ENCODE data around the gene DENND5A. TPM values are rescaled to one million over a fixed set of nuclear protein-coding genes. Genes with fewer than 3 reads are reported as not detected.
A peak's percentile ranks its signal among the peaks of the same experiment; 100 is the strongest.

DENND5A gene
- total RNA-seq, 1 donor from 2014 or later = 122 TPM

- DNase-seq (ENCODE audit: extremely low spot score, unreplicated experiment) = peak; percentile 23
- TF ChIP-seq CTCF (IDR thresholded peaks at IDR 0.05) = no peak
- H3K36me3 Mint-ChIP-seq (ENCODE audit: unreplicated experiment) = no peaks in the 10 kb centered on the region
- H3K9me3 Mint-ChIP-seq (ENCODE audit: unreplicated experiment) = no peaks in the 10 kb centered on the region
- no peak overlapping the region for H3K4me3 Mint-ChIP-seq (ENCODE audit: unreplicated experiment)
- no peak overlapping the region for H3K27ac Mint-ChIP-seq (ENCODE audit: unreplicated experiment)
- H3K27me3 Mint-ChIP-seq (ENCODE audit: unreplicated experiment) = no peaks in the 10 kb centered on the region
- peaks cover 6% of the 10 kb centered on the region for H3K4me1 Mint-ChIP-seq (ENCODE audit: unreplicated experiment)
Observed at GRCh38 chr11:9273376-9274336, 8.5 kb upstream of the DENND5A start.

GRCh38 chr11:9269492-9270013 lies 4.4 kb upstream of the DENND5A start:
- no peaks in the 10 kb centered on the region for H3K9me3 Mint-ChIP-seq (ENCODE audit: unreplicated experiment)
- no peak overlapping the region for H3K4me3 Mint-ChIP-seq (ENCODE audit: unreplicated experiment)
- H3K36me3 Mint-ChIP-seq (ENCODE audit: unreplicated experiment) = no peaks in the 10 kb centered on the region
- no peak overlapping the region for H3K27ac Mint-ChIP-seq (ENCODE audit: unreplicated experiment)
- TF ChIP-seq CTCF (IDR thresholded peaks at IDR 0.05) = no peak
- peaks cover 13% of the 10 kb centered on the region for H3K4me1 Mint-ChIP-seq (ENCODE audit: unreplicated experiment)
- no peak for DNase-seq (ENCODE audit: extremely low spot score, unreplicated experiment)
- no peaks in the 10 kb centered on the region for H3K27me3 Mint-ChIP-seq (ENCODE audit: unreplicated experiment)

GRCh38 chr11:9267680-9268079 lies 2.5 kb upstream of the DENND5A start:
- DNase-seq (ENCODE audit: extremely low spot score, unreplicated experiment) = no peak
- H3K9me3 Mint-ChIP-seq (ENCODE audit: unreplicated experiment) = no peaks in the 10 kb centered on the region
- H3K27ac Mint-ChIP-seq (ENCODE audit: unreplicated experiment) = peak overlapping the region; percentile 6
- peaks cover 24% of the 10 kb centered on the region for H3K4me1 Mint-ChIP-seq (ENCODE audit: unreplicated experiment)
- H3K4me3 Mint-ChIP-seq (ENCODE audit: unreplicated experiment) = no peak overlapping the region
- H3K27me3 Mint-ChIP-seq (ENCODE audit: unreplicated experiment) = no peaks in the 10 kb centered on the region
- no peaks in the 10 kb centered on the region for H3K36me3 Mint-ChIP-seq (ENCODE audit: unreplicated experiment)
- TF ChIP-seq CTCF (IDR thresholded peaks at IDR 0.05) = no peak

- DNase-seq (ENCODE audit: extremely low spot score, unreplicated experiment) = no peak
- no peak for TF ChIP-seq CTCF (IDR thresholded peaks at IDR 0.05)
- Mint-ChIP-seq H3K27me3 (ENCODE audit: unreplicated experiment) (no peaks in the 10 kb centered on the region), H3K27ac (ENCODE audit: unreplicated experiment) (no peak overlapping the region), H3K4me3 (ENCODE audit: unreplicated experiment) (no peak overlapping the region), H3K36me3 (ENCODE audit: unreplicated experiment) (no peaks in the 10 kb centered on the region), H3K4me1 (ENCODE audit: unreplicated experiment) (peaks cover 30% of the 10 kb centered on the region), H3K9me3 (ENCODE audit: unreplicated experiment) (no peaks in the 10 kb centered on the region)
Observed at GRCh38 chr11:9266926-9267325, 1.8 kb upstream of the DENND5A start.

GRCh38 chr11:9266132-9266736 lies 1.1 kb upstream of the DENND5A start:
- H3K4me3 Mint-ChIP-seq (ENCODE audit: unreplicated experiment) = peak overlapping the region; percentile 80
- H3K9me3 Mint-ChIP-seq (ENCODE audit: unreplicated experiment) = no peaks in the 10 kb centered on the region
- no peak for TF ChIP-seq CTCF (IDR thresholded peaks at IDR 0.05)
- H3K4me1 Mint-ChIP-seq (ENCODE audit: unreplicated experiment) = peaks cover 37% of the 10 kb centered on the region
- H3K36me3 Mint-ChIP-seq (ENCODE audit: unreplicated experiment) = no peaks in the 10 kb centered on the region
- no peaks in the 10 kb centered on the region for H3K27me3 Mint-ChIP-seq (ENCODE audit: unreplicated experiment)
- DNase-seq (ENCODE audit: extremely low spot score, unreplicated experiment) = no peak
- H3K27ac Mint-ChIP-seq (ENCODE audit: unreplicated experiment) = peak overlapping the region; percentile 90
